Measurements from ENCODE around the gene FBXL14.
"Not testable (repeated sequence)": the region's sequence is repeated elsewhere in the genome, so short reads cannot be mapped to it uniquely, and the experiment has no call there.

FBXL14 gene

GRCh38 chr12:1567852-1568251 is 26.5 kb downstream of the FBXL14 start:
- no peak for DNase-seq

- DNase-seq, result no peak
Measured at GRCh38 chr12:1566449-1567135, 27.8 kb downstream of the FBXL14 start.

GRCh38 chr12:1565172-1565571 is 29.2 kb downstream of the FBXL14 start:
- no peak for DNase-seq

GRCh38 chr12:1564067-1564466 is 30.3 kb downstream of the FBXL14 start:
- no peak for DNase-seq

- no peak for DNase-seq
Measured at GRCh38 chr12:1562813-1563407, 31.5 kb downstream of the FBXL14 start.

GRCh38 chr12:1560704-1561103 is 33.7 kb downstream of the FBXL14 start:
- DNase-seq, result no peak

GRCh38 chr12:1559676-1560091 is 34.7 kb downstream of the FBXL14 start:
- DNase-seq, result no peak

- not testable (repeated sequence) for DNase-seq
Measured at GRCh38 chr12:1558108-1558507, 36.3 kb downstream of the FBXL14 start.

GRCh38 chr12:1553987-1554982 is 40.1 kb downstream of the FBXL14 start:
- DNase-seq, result no peak

GRCh38 chr12:1553536-1553935 is 40.8 kb downstream of the FBXL14 start:
- DNase-seq, result no peak

GRCh38 chr12:1552911-1553491 is 41.4 kb downstream of the FBXL14 start:
- DNase-seq, result no peak

GRCh38 chr12:1552171-1552570 is 42.2 kb downstream of the FBXL14 start:
- no peak for DNase-seq

GRCh38 chr12:1551496-1551895 is 42.9 kb downstream of the FBXL14 start:
- DNase-seq, result no peak

- DNase-seq, result no peak
Measured at GRCh38 chr12:1546931-1547640, 47.3 kb downstream of the FBXL14 start.

- DNase-seq, result no peak
Measured at GRCh38 chr12:1544996-1545700, 49.2 kb downstream of the FBXL14 start.

- DNase-seq, result no peak
Measured at GRCh38 chr12:1542599-1542998, 51.8 kb downstream of the FBXL14 start.

GRCh38 chr12:1540690-1541089 is 53.7 kb downstream of the FBXL14 start:
- DNase-seq, result no peak

- no peak for DNase-seq
Measured at GRCh38 chr12:1539135-1539534, 55.2 kb downstream of the FBXL14 start.

GRCh38 chr12:1536817-1537216 is 57.6 kb downstream of the FBXL14 start:
- DNase-seq, result no peak

- DNase-seq, result no peak
Measured at GRCh38 chr12:1534748-1535147, 59.6 kb downstream of the FBXL14 start.

GRCh38 chr12:1533602-1534304 is 60.6 kb downstream of the FBXL14 start:
- peak; percentile 37 for DNase-seq

Data from 8988T (cell line).